Measurements from ENCODE around the gene EEF1AKMT4. TPM values are rescaled to one million over a fixed set of nuclear protein-coding genes. Genes with fewer than 3 reads are reported as not detected.
A peak's percentile ranks its signal among the peaks of the same experiment; 100 is the strongest.
"Not testable (repeated sequence)": the region's sequence is repeated elsewhere in the genome, so short reads cannot be mapped to it uniquely, and the experiment has no call there.

EEF1AKMT4 gene
- total RNA-seq, 1 experiment from 2014 or later = 11.6 TPM

DNA sequence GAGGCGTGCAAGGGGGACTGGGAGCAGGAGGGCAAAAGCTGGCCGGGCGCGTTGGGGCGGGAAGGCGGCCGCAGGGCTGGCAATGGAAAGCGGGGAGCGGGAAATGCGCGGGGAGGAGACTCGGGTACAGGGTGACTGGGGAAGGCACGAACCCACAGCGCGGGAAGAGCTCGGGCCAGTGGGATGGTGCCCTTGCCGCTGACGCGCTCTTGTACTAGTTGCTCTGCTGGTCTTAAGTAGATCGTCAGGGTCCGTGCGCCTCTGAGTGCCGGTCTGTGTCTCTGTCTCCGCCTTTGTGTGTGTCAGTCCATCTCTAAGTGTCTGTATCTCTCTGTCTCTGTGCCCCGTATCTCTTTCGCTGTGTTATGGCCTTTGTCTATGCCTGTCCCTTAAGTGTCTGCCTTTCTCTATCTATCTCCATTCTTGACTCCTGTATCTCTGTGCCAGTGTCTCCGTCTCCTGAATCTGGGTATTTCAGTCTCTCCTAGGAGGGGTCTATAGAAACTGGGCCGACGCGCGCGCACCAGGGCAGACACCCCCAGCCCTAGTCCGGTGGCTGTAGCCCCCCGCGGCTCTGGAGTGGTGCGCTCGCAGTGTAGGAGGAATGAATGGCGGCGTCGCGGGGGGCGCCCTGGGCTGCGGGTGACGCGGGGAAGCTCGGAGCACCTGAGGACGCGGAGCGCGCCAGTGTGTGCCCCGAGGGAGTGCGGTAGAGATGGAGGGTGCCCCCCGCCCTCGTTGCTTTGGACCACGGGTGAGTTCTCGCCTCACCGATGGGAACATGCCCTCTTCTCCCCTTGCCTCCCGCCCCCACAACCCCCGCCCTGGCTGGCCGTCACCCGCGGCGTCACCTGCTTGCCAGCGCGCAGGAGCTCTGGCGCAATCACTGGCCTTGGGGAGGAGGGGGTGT lies 12.6 kb downstream of the EEF1AKMT4 start:
- Mint-ChIP-seq H3K36me3 (ENCODE audit: insufficient read depth, unreplicated experiment) (peaks cover 34% of the 10 kb centered on the region), H3K27ac (ENCODE audit: unreplicated experiment) (no peak overlapping the region), H3K27me3 (ENCODE audit: unreplicated experiment) (peaks cover 74% of the 10 kb centered on the region), H3K4me3 (ENCODE audit: low read depth, unreplicated experiment) (peak overlapping the region; percentile 66), H3K9me3 (ENCODE audit: low read depth, unreplicated experiment) (peaks cover under 1% of the 10 kb centered on the region), H3K4me1 (ENCODE audit: low read depth, unreplicated experiment) (peaks cover 24% of the 10 kb centered on the region)
- DNase-seq = peak; percentile 47
- CTCF ChIA-PET = interaction anchor here (0.6 to 1.5 kb wide), 8 partner anchors 12 to 1846 kb away, joined by 3 to 7 read pairs (median 4); partner anchors contain the start of genes EEF1AKMT4, PARL and PSMD2
- TF ChIP-seq, protein P1, sequence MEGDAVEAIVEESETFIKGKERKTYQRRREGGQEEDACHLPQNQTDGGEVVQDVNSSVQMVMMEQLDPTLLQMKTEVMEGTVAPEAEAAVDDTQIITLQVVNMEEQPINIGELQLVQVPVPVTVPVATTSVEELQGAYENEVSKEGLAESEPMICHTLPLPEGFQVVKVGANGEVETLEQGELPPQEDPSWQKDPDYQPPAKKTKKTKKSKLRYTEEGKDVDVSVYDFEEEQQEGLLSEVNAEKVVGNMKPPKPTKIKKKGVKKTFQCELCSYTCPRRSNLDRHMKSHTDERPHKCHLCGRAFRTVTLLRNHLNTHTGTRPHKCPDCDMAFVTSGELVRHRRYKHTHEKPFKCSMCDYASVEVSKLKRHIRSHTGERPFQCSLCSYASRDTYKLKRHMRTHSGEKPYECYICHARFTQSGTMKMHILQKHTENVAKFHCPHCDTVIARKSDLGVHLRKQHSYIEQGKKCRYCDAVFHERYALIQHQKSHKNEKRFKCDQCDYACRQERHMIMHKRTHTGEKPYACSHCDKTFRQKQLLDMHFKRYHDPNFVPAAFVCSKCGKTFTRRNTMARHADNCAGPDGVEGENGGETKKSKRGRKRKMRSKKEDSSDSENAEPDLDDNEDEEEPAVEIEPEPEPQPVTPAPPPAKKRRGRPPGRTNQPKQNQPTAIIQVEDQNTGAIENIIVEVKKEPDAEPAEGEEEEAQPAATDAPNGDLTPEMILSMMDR (IDR thresholded peaks at IDR 0.05; ENCODE audit: unreplicated experiment) = no peak
- intact Hi-C loops (cut with micrococcal nuclease; ENCODE audit: unreplicated experiment) = no loop called here
- no TSS peak for BruUV-seq (replicated peaks)

DNA sequence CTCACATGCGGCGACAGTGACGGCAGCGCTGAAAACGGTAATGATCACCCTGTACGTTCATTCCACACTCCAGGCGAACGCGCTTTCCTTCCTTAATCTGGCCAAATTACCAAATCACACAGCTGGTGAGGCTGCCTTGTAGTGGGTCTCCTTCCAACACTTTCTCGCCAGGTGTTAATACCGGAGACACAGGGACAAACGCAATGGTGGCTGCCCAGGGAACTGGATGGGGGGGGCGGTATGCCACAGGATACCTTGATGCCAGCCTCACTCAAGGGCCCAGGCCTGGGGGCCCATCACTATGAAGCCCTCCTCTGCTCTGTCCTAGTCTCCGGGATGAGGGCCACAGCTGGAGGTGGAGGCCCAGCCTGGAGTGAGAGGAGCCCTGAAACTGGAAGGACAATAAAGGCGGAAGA lies 13.3 kb downstream of the EEF1AKMT4 start:
- H3K27ac Mint-ChIP-seq (ENCODE audit: unreplicated experiment) = no peak overlapping the region
- H3K4me3 Mint-ChIP-seq (ENCODE audit: low read depth, unreplicated experiment) = peak overlapping the region; percentile 66
- CTCF ChIA-PET = interaction anchor here (0.6 to 1.5 kb wide), 4 partner anchors 29 to 378 kb away, joined by 3 to 7 read pairs (median 4); partner anchors contain the start of genes PARL and PSMD2
- H3K9me3 Mint-ChIP-seq (ENCODE audit: low read depth, unreplicated experiment) = peaks cover 4% of the 10 kb centered on the region
- TF ChIP-seq, protein P1 (IDR thresholded peaks at IDR 0.05; ENCODE audit: unreplicated experiment) = no peak
- H3K4me1 Mint-ChIP-seq (ENCODE audit: low read depth, unreplicated experiment) = peaks cover 24% of the 10 kb centered on the region
- BruUV-seq (replicated peaks) = no TSS peak
- intact Hi-C loops (cut with micrococcal nuclease; ENCODE audit: unreplicated experiment) = no loop called here
- DNase-seq = no peak
- peaks cover 34% of the 10 kb centered on the region for H3K36me3 Mint-ChIP-seq (ENCODE audit: insufficient read depth, unreplicated experiment)
- H3K27me3 Mint-ChIP-seq (ENCODE audit: unreplicated experiment) = peaks cover 81% of the 10 kb centered on the region

DNA sequence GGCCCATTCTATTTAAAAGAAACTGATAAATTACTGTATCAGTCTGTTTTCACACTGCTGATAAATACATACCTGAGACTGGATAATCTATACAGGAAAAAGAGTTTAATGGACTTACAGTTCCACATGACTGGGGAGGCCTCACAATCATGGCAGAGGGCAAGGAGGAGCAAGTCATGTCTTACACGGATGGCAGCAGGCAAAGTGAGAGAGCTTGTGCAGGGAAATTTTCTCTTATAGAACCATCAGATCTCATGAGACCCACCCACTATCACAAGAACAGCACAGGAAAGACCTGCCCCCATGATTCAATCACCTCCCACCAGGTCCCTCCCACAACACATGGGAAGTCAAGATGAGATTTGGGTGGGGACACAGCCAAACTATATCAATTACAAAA lies 17.8 kb downstream of the EEF1AKMT4 start:
- DNase-seq; H3K4me1 Mint-ChIP-seq (ENCODE audit: low read depth, unreplicated experiment); H3K36me3 Mint-ChIP-seq (ENCODE audit: insufficient read depth, unreplicated experiment); BruUV-seq (replicated peaks); intact Hi-C loops (cut with micrococcal nuclease; ENCODE audit: unreplicated experiment); H3K9me3 Mint-ChIP-seq (ENCODE audit: low read depth, unreplicated experiment); H3K27ac Mint-ChIP-seq (ENCODE audit: unreplicated experiment); H3K4me3 Mint-ChIP-seq (ENCODE audit: low read depth, unreplicated experiment); CTCF ChIA-PET: not testable (repeated sequence)
- H3K27me3 Mint-ChIP-seq (ENCODE audit: unreplicated experiment) = peaks cover 61% of the 10 kb centered on the region

DNA sequence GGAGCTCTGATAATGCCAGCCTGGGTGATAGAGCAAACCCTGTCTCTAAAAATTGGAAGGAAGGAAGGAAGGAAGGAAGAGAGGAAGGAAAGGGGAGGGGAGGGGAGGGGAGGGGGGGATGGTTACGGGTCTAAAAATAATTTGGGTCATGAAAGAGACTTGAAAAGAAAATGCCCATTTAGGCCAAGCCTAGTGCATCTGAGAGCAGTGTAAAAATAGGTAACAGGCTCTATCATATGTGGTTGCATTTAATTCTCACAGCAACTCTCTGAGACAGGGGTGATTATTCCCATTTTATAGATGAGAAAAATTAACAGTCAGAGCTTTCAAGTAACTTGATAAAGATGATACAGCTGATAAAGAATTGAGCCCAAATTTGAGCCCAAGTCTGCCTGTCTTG lies 22.8 kb downstream of the EEF1AKMT4 start:
- Mint-ChIP-seq H3K4me1 (ENCODE audit: low read depth, unreplicated experiment) (no peaks in the 10 kb centered on the region), H3K4me3 (ENCODE audit: low read depth, unreplicated experiment) (no peak overlapping the region), H3K9me3 (ENCODE audit: low read depth, unreplicated experiment) (peaks cover 1% of the 10 kb centered on the region), H3K27ac (ENCODE audit: unreplicated experiment) (no peak overlapping the region), H3K27me3 (ENCODE audit: unreplicated experiment) (peaks cover 62% of the 10 kb centered on the region), H3K36me3 (ENCODE audit: insufficient read depth, unreplicated experiment) (no peaks in the 10 kb centered on the region)
- intact Hi-C loops (cut with micrococcal nuclease; ENCODE audit: unreplicated experiment) = no loop called here
- CTCF ChIA-PET = interaction anchor here (0.6 to 1.0 kb wide), 2 partner anchors 15 to 1485 kb away, joined by 3 to 5 read pairs; no protein-coding TSS in a partner anchor
- BruUV-seq (replicated peaks) = no TSS peak
- TF ChIP-seq, protein P1 (IDR thresholded peaks at IDR 0.05; ENCODE audit: unreplicated experiment) = no peak
- no peak for DNase-seq

DNA sequence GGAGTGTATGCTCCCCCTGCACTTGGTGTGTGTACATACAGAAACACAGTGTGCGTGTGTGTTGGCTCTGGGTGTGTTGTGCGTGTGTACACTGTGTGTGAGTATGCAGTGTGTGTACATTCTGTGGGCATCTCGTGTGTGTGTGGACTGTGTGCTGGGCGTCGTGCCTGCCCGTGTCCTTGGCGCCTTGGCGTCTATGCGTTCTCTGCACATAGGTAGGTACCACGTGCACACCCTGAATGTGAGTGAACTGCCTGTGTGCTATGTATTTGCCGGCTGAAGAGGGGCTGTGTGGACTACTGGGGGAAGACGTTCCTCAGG lies 25.9 kb downstream of the EEF1AKMT4 start:
- H3K9me3 Mint-ChIP-seq (ENCODE audit: low read depth, unreplicated experiment) = no peaks in the 10 kb centered on the region

More for the DNA sequence above, 25.9 kb downstream of the EEF1AKMT4 start:
- BruUV-seq (replicated peaks) = no TSS peak
- TF ChIP-seq, protein P1 (IDR thresholded peaks at IDR 0.05; ENCODE audit: unreplicated experiment) = no peak
- no peaks in the 10 kb centered on the region for H3K4me1 Mint-ChIP-seq (ENCODE audit: low read depth, unreplicated experiment)
- no peaks in the 10 kb centered on the region for H3K36me3 Mint-ChIP-seq (ENCODE audit: insufficient read depth, unreplicated experiment)
- DNase-seq = no peak
- intact Hi-C loops (cut with micrococcal nuclease; ENCODE audit: unreplicated experiment) = no loop called here
- H3K4me3 Mint-ChIP-seq (ENCODE audit: low read depth, unreplicated experiment) = no peak overlapping the region
- CTCF ChIA-PET = interaction anchor here (0.7 kb wide), 1 partner anchor 806 kb away, joined by 3 read pairs; no protein-coding TSS in a partner anchor
- H3K27me3 Mint-ChIP-seq (ENCODE audit: unreplicated experiment) = peaks cover 74% of the 10 kb centered on the region
- H3K27ac Mint-ChIP-seq (ENCODE audit: unreplicated experiment) = no peak overlapping the region

All from Calu3 (cell line).